Naive thymus-derived CD8-positive, alpha-beta T cell (primary cell): ENCODE results near the gene KIAA1614. TPM values are rescaled to one million over a fixed set of nuclear protein-coding genes. Genes with fewer than 3 reads are reported as not detected.

Source experiments
- ATAC-seq, 2 donors: fragments of 150-1000 bp; cut with Tn5 transposase in 1 of 2; sonication (Bioruptor Pico), chemical (Tn5 transposase) in 1 of 2; 1 replicate in 1 of 2; 2 replicates in 1 of 2; pipeline ENCODE4 v1.10.0; 2021; ENCODE audit warnings: mild to moderate bottlenecking in 2 of 2, moderate library complexity in 2 of 2
- POLR2A ChIA-PET: fragments of 350-600 bp; sonication (Branson Sonifier 250); formaldehyde crosslinking; loops from one replicate; lab custom pipeline; 2021; ENCODE audit warnings: antibody characterized with exemption; lab: Charles Lee
- DNase-seq, 10 donors: peaks; one replicate each; pipeline versions ENCODE4 v3.0.0 to v3.0.0-alpha.2; 2020 to 2022
- H3K27ac Mint-ChIP-seq, 10 donors: one replicate each; pipeline ENCODE4 v1.8.0; 2020 to 2022; ENCODE audit warnings: mild to moderate bottlenecking in 10 of 10, mixed read lengths in 10 of 10, moderate library complexity in 4 of 10, inconsistent platforms in 1 of 10
- H3K27me3 Mint-ChIP-seq, 5 donors: one replicate each; pipeline ENCODE4 v1.8.0; 2021 to 2022; ENCODE audit warnings: mixed read lengths in 5 of 5
- H3K36me3 Mint-ChIP-seq, 3 donors: one replicate each; pipeline ENCODE4 v1.8.0; 2020 to 2022; ENCODE audit warnings: mixed read lengths in 3 of 3, mild to moderate bottlenecking in 2 of 3, inconsistent platforms in 1 of 3
- H3K4me1 Mint-ChIP-seq, 4 donors: one replicate each; pipeline ENCODE4 v1.8.0; 2021 to 2022; ENCODE audit warnings: mixed read lengths in 4 of 4
- H3K4me3 Mint-ChIP-seq, 10 donors: one replicate each; pipeline ENCODE4 v1.8.0; 2020 to 2022; ENCODE audit warnings: mild to moderate bottlenecking in 10 of 10, mixed read lengths in 10 of 10, moderate library complexity in 6 of 10, inconsistent platforms in 1 of 10
- H3K9me3 Mint-ChIP-seq, 9 donors: one replicate each; pipeline ENCODE4 v1.8.0; 2020 to 2022; ENCODE audit warnings: mixed read lengths in 9 of 9, mild to moderate bottlenecking in 3 of 9, inconsistent platforms in 1 of 9, moderate library complexity in 1 of 9
- polyA plus RNA-seq, 3 donors: library from polyadenylated mRNA; unstranded; fragments of 300-500 nt; fragmentation: Illumina TruSeq; gene quantifications; one replicate each; pipeline ENCODE4 v1.2.3, GENCODE V29; 2021
- total RNA-seq, 8 experiments: library from RNA in 2 of 8; stranded (reverse) in 2 of 8; gene quantifications; one replicate each; pipeline ENCODE4 v1.2.3 and lab custom pipeline; 2021 to 2026

Gene KIAA1614
- total and polyA plus RNA-seq, 5 experiments from 2014 or later, result 0.04 to 0.33 (median 0.11) TPM; not detected in 1

GRCh38 chr1:180922631-180923015 lies 9.9 kb downstream of the KIAA1614 start:
- DNase-seq, result peak in 1 of 10 donors; percentile 48
- no peak for ATAC-seq
- peaks cover 1 to 13% (median 4%) of the 10 kb centered on the region in 5 donors for H3K27me3 Mint-ChIP-seq
- H3K9me3 Mint-ChIP-seq, result no peaks in the 10 kb centered on the region
- H3K4me1 Mint-ChIP-seq, result peaks cover 0 to 8% (median 6%) of the 10 kb centered on the region in 4 donors
- no peak overlapping the region for H3K4me3 Mint-ChIP-seq
- no peak overlapping the region for H3K27ac Mint-ChIP-seq
- POLR2A ChIA-PET, result no interaction called here
- no peaks in the 10 kb centered on the region for H3K36me3 Mint-ChIP-seq

- H3K36me3 Mint-ChIP-seq, result no peaks in the 10 kb centered on the region
- POLR2A ChIA-PET, result no interaction called here
- DNase-seq (peak in 1 of 10 donors; percentile 42), ATAC-seq (no peak)
- H3K4me1 Mint-ChIP-seq, result peaks cover 0 to 8% (median 6%) of the 10 kb centered on the region in 4 donors
- no peak overlapping the region for H3K4me3 Mint-ChIP-seq
- peak overlapping the region in 1 of 10 donors; percentile 8 for H3K27ac Mint-ChIP-seq
- peaks cover 1 to 13% (median 4%) of the 10 kb centered on the region in 5 donors for H3K27me3 Mint-ChIP-seq
- no peaks in the 10 kb centered on the region for H3K9me3 Mint-ChIP-seq
Observed at GRCh38 chr1:180923021-180923841, 10.5 kb downstream of the KIAA1614 start.

- H3K9me3 Mint-ChIP-seq, result no peaks in the 10 kb centered on the region
- peaks cover 1 to 13% (median 4%) of the 10 kb centered on the region in 5 donors for H3K27me3 Mint-ChIP-seq
- peak overlapping the region in 2 of 10 donors; percentile 8 to 26 for H3K27ac Mint-ChIP-seq
- peaks cover 0 to 8% (median 6%) of the 10 kb centered on the region in 4 donors for H3K4me1 Mint-ChIP-seq
- ATAC-seq (no peak), DNase-seq (peak in 1 of 10 donors; percentile 13)
- no peaks in the 10 kb centered on the region for H3K36me3 Mint-ChIP-seq
- POLR2A ChIA-PET, result no interaction called here
- H3K4me3 Mint-ChIP-seq, result no peak overlapping the region
Observed at GRCh38 chr1:180923887-180924286, 11.2 kb downstream of the KIAA1614 start.

GRCh38 chr1:180924939-180925338 lies 12.2 kb downstream of the KIAA1614 start:
- POLR2A ChIA-PET, result no interaction called here
- peaks cover 1 to 13% (median 4%) of the 10 kb centered on the region in 5 donors for H3K27me3 Mint-ChIP-seq
- no peak for DNase-seq

GRCh38 chr1:180925471-180926051 lies 12.9 kb downstream of the KIAA1614 start:
- Mint-ChIP-seq H3K4me3 (no peak overlapping the region), H3K9me3 (no peaks in the 10 kb centered on the region), H3K4me1 (peaks cover 0 to 8% (median 5%) of the 10 kb centered on the region in 4 donors), H3K27ac (peak overlapping the region in 1 of 10 donors; percentile 29), H3K27me3 (peaks cover 1 to 13% (median 4%) of the 10 kb centered on the region in 5 donors), H3K36me3 (no peaks in the 10 kb centered on the region)
- POLR2A ChIA-PET, result interaction anchor here (0.5 kb wide), 1 partner anchor 8 kb away, joined by 3 read pairs; no protein-coding TSS in a partner anchor
- DNase-seq (no peak), ATAC-seq (no peak)

More at GRCh38 chr1:180924939-180925338, 12.2 kb downstream of the KIAA1614 start:
- no peak overlapping the region for H3K27ac Mint-ChIP-seq
- ATAC-seq, result no peak
- no peak overlapping the region for H3K4me3 Mint-ChIP-seq
- H3K36me3 Mint-ChIP-seq, result no peaks in the 10 kb centered on the region
- H3K9me3 Mint-ChIP-seq, result no peaks in the 10 kb centered on the region
- H3K4me1 Mint-ChIP-seq, result peaks cover 0 to 8% (median 5%) of the 10 kb centered on the region in 4 donors

- peak in 2 of 10 donors; percentile 3 to 15 for DNase-seq
- ATAC-seq, result peak in 1 of 2 donors; percentile 53
- peak overlapping the region in 2 of 10 donors; percentile 25 to 37 for H3K27ac Mint-ChIP-seq
- POLR2A ChIA-PET, result no interaction called here
- no peaks in the 10 kb centered on the region for H3K9me3 Mint-ChIP-seq
- H3K4me3 Mint-ChIP-seq, result no peak overlapping the region
- peaks cover 1 to 13% (median 4%) of the 10 kb centered on the region in 5 donors for H3K27me3 Mint-ChIP-seq
- H3K4me1 Mint-ChIP-seq, result peaks cover 0 to 8% (median 5%) of the 10 kb centered on the region in 4 donors
- H3K36me3 Mint-ChIP-seq, result no peaks in the 10 kb centered on the region
Observed at GRCh38 chr1:180926164-180926981, 13.7 kb downstream of the KIAA1614 start.

- DNase-seq (no peak), ATAC-seq (no peak)
- POLR2A ChIA-PET, result no interaction called here
- no peaks in the 10 kb centered on the region for H3K36me3 Mint-ChIP-seq
- H3K27me3 Mint-ChIP-seq, result peaks cover 0 to 13% (median 4%) of the 10 kb centered on the region in 5 donors
- no peaks in the 10 kb centered on the region for H3K9me3 Mint-ChIP-seq
- H3K27ac Mint-ChIP-seq, result no peak overlapping the region
- H3K4me1 Mint-ChIP-seq, result peaks cover 0 to 8% (median 5%) of the 10 kb centered on the region in 4 donors
- no peak overlapping the region for H3K4me3 Mint-ChIP-seq
Observed at GRCh38 chr1:180927348-180927747, 14.7 kb downstream of the KIAA1614 start.

- ATAC-seq, result no peak
- H3K4me1 Mint-ChIP-seq, result peaks cover 0 to 8% (median 5%) of the 10 kb centered on the region in 4 donors
- no peaks in the 10 kb centered on the region for H3K9me3 Mint-ChIP-seq
- peaks cover 0 to 16% (median 4%) of the 10 kb centered on the region in 5 donors for H3K27me3 Mint-ChIP-seq
- H3K36me3 Mint-ChIP-seq, result no peaks in the 10 kb centered on the region
- no peak overlapping the region for H3K4me3 Mint-ChIP-seq
- DNase-seq, result no peak
- no peak overlapping the region for H3K27ac Mint-ChIP-seq
- POLR2A ChIA-PET, result no interaction called here
Observed at GRCh38 chr1:180927841-180928240, 15.1 kb downstream of the KIAA1614 start.

- ATAC-seq, result no peak
- DNase-seq, result no peak
- POLR2A ChIA-PET, result no interaction called here
- Mint-ChIP-seq H3K9me3 (no peaks in the 10 kb centered on the region), H3K27ac (peak overlapping the region in 1 of 10 donors; percentile 30), H3K36me3 (no peaks in the 10 kb centered on the region), H3K27me3 (peaks cover 0 to 17% (median 6%) of the 10 kb centered on the region in 5 donors), H3K4me1 (peaks cover 0 to 8% (median 5%) of the 10 kb centered on the region in 4 donors), H3K4me3 (no peak overlapping the region)
Observed at GRCh38 chr1:180928331-180929230, 15.9 kb downstream of the KIAA1614 start.

- no peaks in the 10 kb centered on the region for H3K36me3 Mint-ChIP-seq
- H3K27ac Mint-ChIP-seq, result peak overlapping the region in 2 of 10 donors; percentile 44 to 53
- POLR2A ChIA-PET, result no interaction called here
- H3K9me3 Mint-ChIP-seq, result no peaks in the 10 kb centered on the region
- peaks cover 0 to 8% (median 6%) of the 10 kb centered on the region in 4 donors for H3K4me1 Mint-ChIP-seq
- DNase-seq, result peak in 1 of 10 donors; percentile 54
- peaks cover 0 to 10% (median 4%) of the 10 kb centered on the region in 5 donors for H3K27me3 Mint-ChIP-seq
- ATAC-seq, result no peak
- H3K4me3 Mint-ChIP-seq, result no peak overlapping the region
Observed at GRCh38 chr1:180929389-180929788, 16.7 kb downstream of the KIAA1614 start.

- H3K27me3 Mint-ChIP-seq, result peaks cover 0 to 10% (median 4%) of the 10 kb centered on the region in 5 donors
Observed at GRCh38 chr1:180930687-180931086, 18.0 kb downstream of the KIAA1614 start.

More at GRCh38 chr1:180930687-180931086, 18.0 kb downstream of the KIAA1614 start:
- Mint-ChIP-seq H3K36me3 (no peaks in the 10 kb centered on the region), H3K27ac (peak overlapping the region in 2 of 10 donors; percentile 46 to 62), H3K4me3 (no peak overlapping the region), H3K9me3 (no peaks in the 10 kb centered on the region), H3K4me1 (peaks cover 0 to 10% (median 9%) of the 10 kb centered on the region in 4 donors)
- no peak for DNase-seq
- ATAC-seq, result no peak
- POLR2A ChIA-PET, result no interaction called here
